ENCODE measurements around the gene AP4B1.

Gene AP4B1

DNA sequence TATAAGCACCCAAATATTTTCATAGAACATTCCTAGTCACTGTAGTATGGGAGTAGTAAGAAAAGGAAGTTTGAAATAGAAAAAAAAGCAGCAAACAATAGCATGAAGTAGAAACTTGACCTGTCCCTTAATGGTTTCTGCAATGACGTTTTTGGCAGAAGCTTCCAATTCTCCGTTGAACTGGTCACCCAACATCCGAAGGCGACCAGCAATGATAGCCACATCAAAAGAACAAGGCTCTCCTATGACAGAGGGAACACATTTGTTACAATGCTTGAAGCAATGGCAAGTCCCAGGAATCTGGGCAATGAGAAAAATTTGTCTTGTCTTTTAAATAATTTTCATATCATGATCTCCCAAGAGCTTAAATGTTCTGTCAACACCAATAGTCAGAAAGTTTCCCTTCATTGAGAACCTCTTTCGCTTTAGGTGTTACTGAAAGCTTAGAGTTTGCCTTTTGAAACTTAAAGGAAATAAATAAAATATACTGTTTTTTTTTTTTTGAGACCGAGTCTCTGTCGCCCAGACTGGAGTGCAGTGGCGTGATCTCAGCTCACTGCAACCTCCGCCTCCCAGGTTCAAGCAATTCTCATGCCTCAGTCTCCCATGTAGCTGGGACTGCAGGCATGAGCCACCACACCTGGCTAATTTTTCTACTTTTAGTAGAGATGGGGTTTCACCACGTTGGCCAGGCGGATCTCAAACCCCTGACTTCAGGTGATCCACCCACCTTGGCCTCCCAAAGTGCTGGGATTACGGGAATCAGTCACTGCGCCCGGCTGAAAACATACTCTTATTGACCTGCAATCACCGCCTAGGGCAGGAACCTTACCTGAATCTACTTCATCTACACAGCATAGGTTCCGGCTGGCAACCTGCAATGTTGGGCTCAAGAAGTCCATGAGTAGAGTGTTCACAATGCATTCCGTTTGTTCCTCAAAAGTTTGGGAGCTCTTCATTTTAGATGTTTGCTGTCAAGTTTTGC is 17.9 kb downstream of the AP4B1 start:
- H3K4me2 ChIP-seq (ENCODE audit: low read length) = peak overlapping the region; percentile 36
- H3K9ac ChIP-seq (ENCODE audit: low read length) = no peak overlapping the region
- no peaks in the 10 kb centered on the region for H3K36me3 ChIP-seq (replicated peaks; ENCODE audit: low read depth, low read length)
- no peak overlapping the region for H3K4me3 ChIP-seq (ENCODE audit: low read length)
- H3K27ac ChIP-seq (ENCODE audit: low read length) = no peak overlapping the region
- no peaks in the 10 kb centered on the region for H3K9me3 ChIP-seq (ENCODE audit: insufficient read depth, low read length)
- no peaks in the 10 kb centered on the region for H4K20me1 ChIP-seq (ENCODE audit: insufficient read depth, low read length)
- H2AFZ ChIP-seq (ENCODE audit: low read depth, low read length) = peak overlapping the region; percentile 66; the same call in 1 of the 2 replicates
- H3K79me2 ChIP-seq (ENCODE audit: low read length) = no peaks in the 10 kb centered on the region
- H3K27me3 ChIP-seq (ENCODE audit: low read depth, low read length) = no peaks in the 10 kb centered on the region
- H3K4me1 ChIP-seq (ENCODE audit: low read length) = peaks cover 8% of the 10 kb centered on the region
- TF ChIP-seq EZH2phosphoT487 (IDR thresholded peaks at IDR 0.05; ENCODE audit: low read depth) = no peak
- TF ChIP-seq, protein P1, sequence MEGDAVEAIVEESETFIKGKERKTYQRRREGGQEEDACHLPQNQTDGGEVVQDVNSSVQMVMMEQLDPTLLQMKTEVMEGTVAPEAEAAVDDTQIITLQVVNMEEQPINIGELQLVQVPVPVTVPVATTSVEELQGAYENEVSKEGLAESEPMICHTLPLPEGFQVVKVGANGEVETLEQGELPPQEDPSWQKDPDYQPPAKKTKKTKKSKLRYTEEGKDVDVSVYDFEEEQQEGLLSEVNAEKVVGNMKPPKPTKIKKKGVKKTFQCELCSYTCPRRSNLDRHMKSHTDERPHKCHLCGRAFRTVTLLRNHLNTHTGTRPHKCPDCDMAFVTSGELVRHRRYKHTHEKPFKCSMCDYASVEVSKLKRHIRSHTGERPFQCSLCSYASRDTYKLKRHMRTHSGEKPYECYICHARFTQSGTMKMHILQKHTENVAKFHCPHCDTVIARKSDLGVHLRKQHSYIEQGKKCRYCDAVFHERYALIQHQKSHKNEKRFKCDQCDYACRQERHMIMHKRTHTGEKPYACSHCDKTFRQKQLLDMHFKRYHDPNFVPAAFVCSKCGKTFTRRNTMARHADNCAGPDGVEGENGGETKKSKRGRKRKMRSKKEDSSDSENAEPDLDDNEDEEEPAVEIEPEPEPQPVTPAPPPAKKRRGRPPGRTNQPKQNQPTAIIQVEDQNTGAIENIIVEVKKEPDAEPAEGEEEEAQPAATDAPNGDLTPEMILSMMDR (IDR thresholded peaks at IDR 0.05; ENCODE audit: low read depth, low read length) = no peak

GRCh38 chr1:113881661-113882060 is 22.9 kb downstream of the AP4B1 start:
- Histone ChIP-seq H3K27ac (ENCODE audit: low read length) (no peak overlapping the region), H3K36me3 (replicated peaks; ENCODE audit: low read depth, low read length) (no peaks in the 10 kb centered on the region)

GRCh38 chr1:113879739-113880038 is 24.9 kb downstream of the AP4B1 start:
- Histone ChIP-seq H3K9me3 (ENCODE audit: insufficient read depth, low read length) (no peaks in the 10 kb centered on the region), H3K4me1 (ENCODE audit: low read length) (peaks cover 21% of the 10 kb centered on the region), H3K36me3 (replicated peaks; ENCODE audit: low read depth, low read length) (no peaks in the 10 kb centered on the region), H4K20me1 (ENCODE audit: insufficient read depth, low read length) (no peaks in the 10 kb centered on the region), H3K9ac (ENCODE audit: low read length) (no peak overlapping the region), H2AFZ (ENCODE audit: low read depth, low read length) (no peak overlapping the region), H3K27me3 (ENCODE audit: low read depth, low read length) (no peaks in the 10 kb centered on the region), H3K79me2 (ENCODE audit: low read length) (no peaks in the 10 kb centered on the region), H3K27ac (ENCODE audit: low read length) (no peak overlapping the region), H3K4me3 (ENCODE audit: low read length) (no peak overlapping the region), H3K4me2 (ENCODE audit: low read length) (no peak overlapping the region)
- TF ChIP-seq, protein P1 (IDR thresholded peaks at IDR 0.05; ENCODE audit: low read depth, low read length) = no peak
- no peak for TF ChIP-seq EZH2phosphoT487 (IDR thresholded peaks at IDR 0.05; ENCODE audit: low read depth)

More at GRCh38 chr1:113881661-113882060, 22.9 kb downstream of the AP4B1 start:
- TF ChIP-seq, protein P1 (IDR thresholded peaks at IDR 0.05; ENCODE audit: low read depth, low read length) = no peak
- no peak for TF ChIP-seq EZH2phosphoT487 (IDR thresholded peaks at IDR 0.05; ENCODE audit: low read depth)
- H3K9me3 ChIP-seq (ENCODE audit: insufficient read depth, low read length) = no peaks in the 10 kb centered on the region
- no peaks in the 10 kb centered on the region for H3K79me2 ChIP-seq (ENCODE audit: low read length)
- no peak overlapping the region for H3K4me2 ChIP-seq (ENCODE audit: low read length)
- H4K20me1 ChIP-seq (ENCODE audit: insufficient read depth, low read length) = no peaks in the 10 kb centered on the region
- H3K4me3 ChIP-seq (ENCODE audit: low read length) = no peak overlapping the region
- no peaks in the 10 kb centered on the region for H3K27me3 ChIP-seq (ENCODE audit: low read depth, low read length)
- H3K4me1 ChIP-seq (ENCODE audit: low read length) = peaks cover 21% of the 10 kb centered on the region
- H2AFZ ChIP-seq (ENCODE audit: low read depth, low read length) = no peak overlapping the region
- no peak overlapping the region for H3K9ac ChIP-seq (ENCODE audit: low read length)

- H3K4me1 ChIP-seq (ENCODE audit: low read length) = peaks cover 44% of the 10 kb centered on the region
- no peak overlapping the region for H3K27ac ChIP-seq (ENCODE audit: low read length)
- no peak overlapping the region for H2AFZ ChIP-seq (ENCODE audit: low read depth, low read length)
- no peak overlapping the region for H3K9ac ChIP-seq (ENCODE audit: low read length)
- TF ChIP-seq, protein P1 (IDR thresholded peaks at IDR 0.05; ENCODE audit: low read depth, low read length) = no peak
- no peak for TF ChIP-seq EZH2phosphoT487 (IDR thresholded peaks at IDR 0.05; ENCODE audit: low read depth)
- H3K4me2 ChIP-seq (ENCODE audit: low read length) = no peak overlapping the region
- H3K9me3 ChIP-seq (ENCODE audit: insufficient read depth, low read length) = no peaks in the 10 kb centered on the region
- no peaks in the 10 kb centered on the region for H3K27me3 ChIP-seq (ENCODE audit: low read depth, low read length)
- no peaks in the 10 kb centered on the region for H3K36me3 ChIP-seq (replicated peaks; ENCODE audit: low read depth, low read length)
- H4K20me1 ChIP-seq (ENCODE audit: insufficient read depth, low read length) = no peaks in the 10 kb centered on the region
- no peaks in the 10 kb centered on the region for H3K79me2 ChIP-seq (ENCODE audit: low read length)
- H3K4me3 ChIP-seq (ENCODE audit: low read length) = no peak overlapping the region
These were observed 28.4 kb downstream of the AP4B1 start for GRCh38 chr1:113876176-113876575.

All from OCI-LY3 (cell line).